Endothelial cell of umbilical vein (primary cell): ENCODE data around the gene C19orf67.

ENCODE experiments used
- CTCF ChIP-seq, 2 donors: IDR thresholded peaks; 1 replicate in 1 of 2; 2 replicates in 1 of 2; pipeline ENCODE4 v1.5.1; 2011; ENCODE audit warnings: low read length in 2 of 2, mild to moderate bottlenecking in 2 of 2, moderate library complexity in 2 of 2, control low read depth in 1 of 2, inconsistent platforms in 1 of 2, low read depth in 1 of 2; ENCODE audit not compliant: insufficient read depth in 1 of 2; ENCODE audit errors: extremely low read depth in 1 of 2
- EZH2 ChIP-seq: IDR thresholded peaks from 2 replicates; pipeline ENCODE4 v1.6.1; 2012; ENCODE audit warnings: borderline replicate concordance, low read depth, mild to moderate bottlenecking, moderate library complexity, low read length, inconsistent platforms; ENCODE audit not compliant: severe bottlenecking
- POLR2A ChIP-seq: IDR thresholded peaks from 2 replicates; pipeline ENCODE4 v1.6.1; 2012; ENCODE audit warnings: low read depth, mild to moderate bottlenecking, control low read depth, low read length

DNA sequence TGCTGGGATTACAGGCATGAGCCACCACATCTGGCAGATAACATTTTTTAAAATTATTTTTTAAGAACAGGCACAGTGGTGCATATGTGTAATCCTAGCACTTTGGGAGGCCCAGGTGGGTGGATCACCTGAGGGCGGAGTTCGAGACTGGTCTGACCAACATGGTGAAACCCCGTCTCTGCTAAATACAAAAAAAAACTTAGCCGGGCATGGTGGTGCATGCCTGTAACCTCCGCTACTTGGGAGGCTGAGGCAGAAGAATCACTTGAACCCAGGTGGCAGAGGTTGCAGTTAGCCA is 23.1 kb downstream of the C19orf67 start:
- no peak for TF ChIP-seq EZH2
- no peak for TF ChIP-seq CTCF (IDR thresholded peaks at IDR 0.05; ENCODE audit: extremely low read depth in 1 of 2, insufficient read depth in 1 of 2, low read depth in 1 of 2, low read length in 2 of 2)
- TF ChIP-seq POLR2A = no peak
